HepG2 (cell line): ENCODE results near the gene CEP78. TPM values are rescaled to one million over a fixed set of nuclear protein-coding genes. Genes with fewer than 3 reads are reported as not detected.

Source experiments
- ATAC-seq: fragments of 200-7000 bp; cut with Tn5 transposase; 3 replicates; pipeline ENCODE4 v1.9.1; 2020; ENCODE audit warnings: mild to moderate bottlenecking, moderate library complexity
- BruUV-seq: library from RNA; stranded (reverse); fragments of 400-500 nt; replicated peaks from 2 replicates; lab custom pipeline; 2021; lab: Mats Ljungman, UMichigan
- CTCF ChIA-PET: fragments of 300-600 bp; formaldehyde crosslinking; extraction: SDS; loops from one replicate; lab custom pipeline; 2021; ENCODE audit warnings: low total read pairs, inconsistent platforms, low intra/inter-chr PET ratio; lab: Yijun Ruan, JAX
- POLR2A ChIA-PET: fragments of 350-600 bp; sonication (Branson Sonifier 250); formaldehyde crosslinking; loops from one replicate; lab custom pipeline; 2020; ENCODE audit warnings: antibody characterized with exemption, inconsistent platforms; lab: Yijun Ruan, JAX
- DNase-seq: peaks from one replicate; pipeline ENCODE4 v3.0.0-alpha.2; 2015; ENCODE audit warnings: low spot score
- FAIRE-seq: peaks from 3 replicates; lab custom pipeline; 2011; peaks lifted over from hg19 to GRCh38; lab: Jason Lieb, UNC
- H2AFZ ChIP-seq: one replicate; pipeline ENCODE4 v1.6.1; 2011; ENCODE audit warnings: low read length, inconsistent platforms
- H3K27ac ChIP-seq: fragments of 300-600 bp; 3 replicates; pipeline ENCODE4 v1.8.0; 2011; ENCODE audit warnings: mixed run types, mild to moderate bottlenecking, mixed read lengths, low read length, inconsistent platforms; ENCODE audit not compliant: insufficient read depth; ENCODE audit errors: extremely low read length
- H3K27me3 ChIP-seq, 2 experiments: fragments of 200-600 bp in 1 of 2; 2 replicates in 1 of 2; 3 replicates in 1 of 2; pipeline versions ENCODE4 v1.6.0 to v1.8.0; 2011; ENCODE audit warnings: low read length in 2 of 2, mild to moderate bottlenecking in 2 of 2, moderate library complexity in 2 of 2, inconsistent platforms in 1 of 2; ENCODE audit not compliant: insufficient read depth in 2 of 2, control insufficient read depth in 1 of 2
- H3K36me3 ChIP-seq, 2 experiments: fragments of 200-600 bp in 1 of 2; replicated peaks in 1 of 2; 2 replicates in 1 of 2; 3 replicates in 1 of 2; pipeline versions ENCODE4 v1.5.1 to v1.8.0; 2011; ENCODE audit warnings: low read length in 2 of 2, inconsistent platforms in 1 of 2; ENCODE audit not compliant: insufficient read depth in 2 of 2, control insufficient read depth in 1 of 2
- H3K4me1 ChIP-seq: 2 replicates; pipeline ENCODE4 v1.5.1; 2012; ENCODE audit warnings: low read length, inconsistent platforms; ENCODE audit not compliant: insufficient read depth
- H3K4me2 ChIP-seq: 2 replicates; pipeline ENCODE4 v1.6.0; 2011; ENCODE audit warnings: low read depth, low read length, inconsistent platforms
- H3K4me3 ChIP-seq, 3 experiments: fragments of 200-600 bp in 1 of 3; sonication (generic), shearing (Covaris generic) in 1 of 3; replicated peaks in 1 of 3; 2 replicates each; pipeline ENCODE4 v1.5.1; 2011 to 2016; ENCODE audit warnings: low read length in 3 of 3, inconsistent platforms in 2 of 3, low read depth in 2 of 3, mild to moderate bottlenecking in 2 of 3, control low read depth in 1 of 3, mixed read lengths in 1 of 3; ENCODE audit not compliant: insufficient read depth in 1 of 3
- H3K79me2 ChIP-seq: one replicate; pipeline ENCODE4 v1.6.1; 2011; ENCODE audit warnings: low read length, inconsistent platforms; ENCODE audit not compliant: insufficient read depth
- H3K9ac ChIP-seq: 2 replicates; pipeline ENCODE4 v1.6.0; 2011; ENCODE audit warnings: mild to moderate bottlenecking, low read depth, low read length, inconsistent platforms; ENCODE audit not compliant: insufficient read depth
- H3K9me3 ChIP-seq: 2 replicates; pipeline ENCODE4 v1.5.1; 2012; ENCODE audit warnings: mild to moderate bottlenecking, low read length
- H4K20me1 ChIP-seq: 2 replicates; pipeline ENCODE4 v1.6.0; 2011; ENCODE audit warnings: inconsistent platforms, mild to moderate bottlenecking, low read length, moderate library complexity; ENCODE audit not compliant: insufficient read depth
- EZH2 ChIP-seq: conservative IDR thresholded peaks from 2 replicates; pipeline ENCODE4 v1.6.1; 2012; ENCODE audit warnings: mild to moderate bottlenecking, low read depth, low read length, moderate library complexity
- GATAD1 ChIP-seq: IDR thresholded peaks from 2 replicates; pipeline ENCODE4 v1.6.1; 2016; ENCODE audit warnings: missing genetic modification reagents, missing compliant biosample characterization
- SAP130 ChIP-seq: IDR thresholded peaks from 2 replicates; pipeline ENCODE4 v1.6.1; 2016; ENCODE audit warnings: low read depth
- STAG1 ChIP-seq: sonication (generic); formaldehyde crosslinking; IDR thresholded peaks from 2 replicates; pipeline ENCODE4 v1.4.0; 2020; ENCODE audit warnings: missing genetic modification reagents
- U2AF2 ChIP-seq: fragments of 200-400 bp; formaldehyde crosslinking; IDR thresholded peaks from 2 replicates; pipeline ENCODE4 v1.6.1; 2017; ENCODE audit warnings: low read depth, mild to moderate bottlenecking, low read length
- ZNF292 ChIP-seq: sonication (generic); formaldehyde crosslinking; IDR thresholded peaks from 2 replicates; pipeline ENCODE4 v1.8.1; 2022; ENCODE audit warnings: mild to moderate bottlenecking, low read depth, missing genetic modification reagents, borderline replicate concordance
- WGBS: methylation state at CpG from one replicate; pipeline ENCODE4 v1.1.6; 2017; ENCODE audit warnings: low lambda C conversion rate; 5-methylcytosine and 5-hydroxymethylcytosine counted together
- in situ Hi-C: cut with HindIII; loops from 2 replicates; pipeline ENCODE4 v1.10.0; 2017; ENCODE audit warnings: low pct_unique_long_range_greater_than_20kb; ENCODE audit not compliant: extremely low pct_ligation_motif_present
- intact Hi-C: fragments of 100-400 bp; cut with micrococcal nuclease; formaldehyde crosslinking; loops from one replicate; pipeline ENCODE4 v1.10.0; 2022; ENCODE audit not compliant: unreplicated experiment
- polyA plus RNA-seq, 8 experiments: library from polyadenylated mRNA; depleted of rRNA in 3 of 8; stranded (reverse) in 7 of 8; unstranded in 1 of 8; fragments of >200 nt; fragmentation: Illumina TruSeq in 4 of 8; extraction: Trizol in 4 of 8; gene quantifications; 2 replicates each; pipeline versions ENCODE4 v1.2.1 to v1.2.3, GENCODE V29; 2011 to 2016; ENCODE audit warnings: low read depth in 4 of 8, missing spikeins in 1 of 8, mixed read lengths in 1 of 8; ENCODE audit not compliant: insufficient read depth in 1 of 8
- total RNA-seq, 5 experiments: library from RNA; depleted of rRNA; stranded (reverse); fragments of >200 nt; fragmentation: Illumina TruSeq; extraction: Trizol; gene quantifications; 2 replicates each; pipeline ENCODE4 v1.2.3, GENCODE V29; 2016; ENCODE audit warnings: low read depth in 1 of 5
- TF ChIP-seq, protein P1 (sequence below): sonication (generic); formaldehyde crosslinking; IDR thresholded peaks from 2 replicates; pipeline ENCODE4 v1.5.0; 2020; ENCODE audit warnings: mild to moderate bottlenecking, missing genetic modification reagents, moderate library complexity
- TF ChIP-seq, protein P2 (sequence below): sonication (generic); formaldehyde crosslinking; IDR thresholded peaks from 2 replicates; pipeline ENCODE4 v1.4.0; 2020; ENCODE audit warnings: mild to moderate bottlenecking, missing genetic modification reagents

CEP78 gene
- total and polyA plus RNA-seq, 2 of the 13 experiments (the other 11 are each of a cell fraction or from before 2014, with no cell fraction given): 5.1 to 30.8 TPM

DNA sequence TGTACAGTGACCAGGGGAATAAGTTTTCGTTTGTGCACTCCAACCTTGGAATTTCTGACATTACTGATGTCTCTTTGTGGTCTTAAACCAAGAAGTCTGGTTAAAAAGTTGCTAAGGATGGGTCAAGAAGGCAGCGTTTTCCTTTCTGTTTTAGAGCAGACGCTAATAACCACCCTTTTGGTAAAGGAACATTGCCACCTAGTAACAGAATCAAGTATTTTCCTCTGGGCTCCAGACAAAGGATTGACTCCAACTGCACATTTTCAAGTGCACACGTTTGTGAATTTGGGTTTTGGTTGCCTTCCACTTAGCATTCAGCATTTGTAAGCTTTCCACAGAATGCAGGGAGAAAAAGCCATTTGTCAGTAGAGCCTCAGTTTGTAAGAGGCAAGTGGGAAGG, 22.2 kb upstream of the CEP78 start:
- Histone ChIP-seq H3K36me3 (no peaks in the 10 kb centered on the region), H3K9me3 (no peaks in the 10 kb centered on the region), H4K20me1 (no peaks in the 10 kb centered on the region), H3K9ac (no peak overlapping the region)
- CTCF ChIA-PET: no interaction called here
- WGBS: 13% methylated on average over 4 of the region's 4 CpGs
- TF ChIP-seq SAP130: no peak
- no peak for TF ChIP-seq U2AF2
- no peak for TF ChIP-seq EZH2
- peak; percentile 52 for TF ChIP-seq STAG1 (CRISPR knock-in tag)
- TF ChIP-seq, protein P1, sequence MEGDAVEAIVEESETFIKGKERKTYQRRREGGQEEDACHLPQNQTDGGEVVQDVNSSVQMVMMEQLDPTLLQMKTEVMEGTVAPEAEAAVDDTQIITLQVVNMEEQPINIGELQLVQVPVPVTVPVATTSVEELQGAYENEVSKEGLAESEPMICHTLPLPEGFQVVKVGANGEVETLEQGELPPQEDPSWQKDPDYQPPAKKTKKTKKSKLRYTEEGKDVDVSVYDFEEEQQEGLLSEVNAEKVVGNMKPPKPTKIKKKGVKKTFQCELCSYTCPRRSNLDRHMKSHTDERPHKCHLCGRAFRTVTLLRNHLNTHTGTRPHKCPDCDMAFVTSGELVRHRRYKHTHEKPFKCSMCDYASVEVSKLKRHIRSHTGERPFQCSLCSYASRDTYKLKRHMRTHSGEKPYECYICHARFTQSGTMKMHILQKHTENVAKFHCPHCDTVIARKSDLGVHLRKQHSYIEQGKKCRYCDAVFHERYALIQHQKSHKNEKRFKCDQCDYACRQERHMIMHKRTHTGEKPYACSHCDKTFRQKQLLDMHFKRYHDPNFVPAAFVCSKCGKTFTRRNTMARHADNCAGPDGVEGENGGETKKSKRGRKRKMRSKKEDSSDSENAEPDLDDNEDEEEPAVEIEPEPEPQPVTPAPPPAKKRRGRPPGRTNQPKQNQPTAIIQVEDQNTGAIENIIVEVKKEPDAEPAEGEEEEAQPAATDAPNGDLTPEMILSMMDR (CRISPR knock-in tag): peak; percentile 44; the same call in 1 of the 2 replicates
- TF ChIP-seq, protein P2, sequence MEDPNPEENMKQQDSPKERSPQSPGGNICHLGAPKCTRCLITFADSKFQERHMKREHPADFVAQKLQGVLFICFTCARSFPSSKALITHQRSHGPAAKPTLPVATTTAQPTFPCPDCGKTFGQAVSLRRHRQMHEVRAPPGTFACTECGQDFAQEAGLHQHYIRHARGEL (CRISPR knock-in tag): no peak
- TF ChIP-seq ZNF292: no peak
- no peak for TF ChIP-seq GATAD1 (CRISPR knock-in tag)
- TF ChIP-seq, all 625 proteins: peak for 2
- intact Hi-C loops: no loop called here
- H3K27ac ChIP-seq: no peak overlapping the region
- peak; percentile 51 for FAIRE-seq
- POLR2A ChIA-PET: no interaction called here
- no peaks in the 10 kb centered on the region for H3K4me1 ChIP-seq
- in situ Hi-C loops: loop anchor here (10.0 kb wide), 1 partner anchor 179 kb away; the partner anchor contains the start of gene GNAQ
- no peaks in the 10 kb centered on the region for H3K79me2 ChIP-seq
- peak overlapping the region; percentile 62 for H3K4me2 ChIP-seq
- peaks cover 1 to 9% of the 10 kb centered on the region in 2 experiments; a peak in 1 of 5 replicates for H3K27me3 ChIP-seq
- H3K4me3 ChIP-seq: no peak overlapping the region
- ATAC-seq: peak; percentile 77
- BruUV-seq: no TSS peak
- DNase-seq: peak; percentile 5
- H2AFZ ChIP-seq: no peak overlapping the region
